PC-9 (cell line): ENCODE measurements around the gene TOP1.

Source experiments
- EZH2 ChIP-seq: fragments of 200-600 bp; sonication (generic); IDR thresholded peaks from 2 replicates; pipeline ENCODE4 v1.8.0; 2017; ENCODE audit warnings: antibody characterized with exemption, low read depth
- TF ChIP-seq, protein P1 (sequence below): fragments of 200-600 bp; sonication (generic); conservative IDR thresholded peaks from 2 replicates; pipeline ENCODE4 v1.6.1; 2017; ENCODE audit warnings: mixed run types, antibody characterized with exemption, mild to moderate bottlenecking, moderate library complexity

DNA sequence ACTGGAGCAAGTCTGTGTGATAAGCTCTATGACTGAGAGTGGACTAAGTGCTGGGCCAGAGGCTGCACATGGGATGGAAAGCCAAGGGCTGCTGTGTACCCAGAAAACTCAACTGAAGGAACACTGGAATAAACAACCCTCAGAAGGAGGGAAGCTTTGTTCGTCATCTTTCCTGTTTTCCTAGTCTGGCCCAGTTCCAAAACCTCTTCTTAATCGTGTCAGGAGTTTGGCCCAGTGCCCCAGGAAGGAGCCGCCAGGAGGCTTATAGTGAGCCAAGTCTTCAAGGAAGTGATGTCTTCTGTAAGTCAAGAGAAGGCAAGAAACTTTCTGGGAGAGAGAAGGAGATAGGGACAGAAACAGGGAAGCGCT is 23.3 kb upstream of the TOP1 start:
- TF ChIP-seq, protein P1, sequence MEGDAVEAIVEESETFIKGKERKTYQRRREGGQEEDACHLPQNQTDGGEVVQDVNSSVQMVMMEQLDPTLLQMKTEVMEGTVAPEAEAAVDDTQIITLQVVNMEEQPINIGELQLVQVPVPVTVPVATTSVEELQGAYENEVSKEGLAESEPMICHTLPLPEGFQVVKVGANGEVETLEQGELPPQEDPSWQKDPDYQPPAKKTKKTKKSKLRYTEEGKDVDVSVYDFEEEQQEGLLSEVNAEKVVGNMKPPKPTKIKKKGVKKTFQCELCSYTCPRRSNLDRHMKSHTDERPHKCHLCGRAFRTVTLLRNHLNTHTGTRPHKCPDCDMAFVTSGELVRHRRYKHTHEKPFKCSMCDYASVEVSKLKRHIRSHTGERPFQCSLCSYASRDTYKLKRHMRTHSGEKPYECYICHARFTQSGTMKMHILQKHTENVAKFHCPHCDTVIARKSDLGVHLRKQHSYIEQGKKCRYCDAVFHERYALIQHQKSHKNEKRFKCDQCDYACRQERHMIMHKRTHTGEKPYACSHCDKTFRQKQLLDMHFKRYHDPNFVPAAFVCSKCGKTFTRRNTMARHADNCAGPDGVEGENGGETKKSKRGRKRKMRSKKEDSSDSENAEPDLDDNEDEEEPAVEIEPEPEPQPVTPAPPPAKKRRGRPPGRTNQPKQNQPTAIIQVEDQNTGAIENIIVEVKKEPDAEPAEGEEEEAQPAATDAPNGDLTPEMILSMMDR, result no peak
- TF ChIP-seq EZH2, result no peak
